Stimulated activated CD8-positive, alpha-beta memory T cell treated with anti-CD3 and anti-CD28 coated beads, Interleukin-12 subunit alpha, Interleukin-12 subunit beta, amount 100 ng/mL, for 24 hours (primary cell): ENCODE measurements around the gene CATSPERZ.
"Not testable (repeated sequence)": the region's sequence is repeated elsewhere in the genome, so short reads cannot be mapped to it uniquely, and the experiment has no call there.

Source experiments
- DNase-seq: peaks from one replicate; pipeline ENCODE4 v3.0.0-alpha.2; 2020; ENCODE audit errors: extremely low read depth

CATSPERZ gene

GRCh38 chr11:64304316-64305072 is 4.3 kb downstream of the CATSPERZ start:
- peak; percentile 91 for DNase-seq

DNA sequence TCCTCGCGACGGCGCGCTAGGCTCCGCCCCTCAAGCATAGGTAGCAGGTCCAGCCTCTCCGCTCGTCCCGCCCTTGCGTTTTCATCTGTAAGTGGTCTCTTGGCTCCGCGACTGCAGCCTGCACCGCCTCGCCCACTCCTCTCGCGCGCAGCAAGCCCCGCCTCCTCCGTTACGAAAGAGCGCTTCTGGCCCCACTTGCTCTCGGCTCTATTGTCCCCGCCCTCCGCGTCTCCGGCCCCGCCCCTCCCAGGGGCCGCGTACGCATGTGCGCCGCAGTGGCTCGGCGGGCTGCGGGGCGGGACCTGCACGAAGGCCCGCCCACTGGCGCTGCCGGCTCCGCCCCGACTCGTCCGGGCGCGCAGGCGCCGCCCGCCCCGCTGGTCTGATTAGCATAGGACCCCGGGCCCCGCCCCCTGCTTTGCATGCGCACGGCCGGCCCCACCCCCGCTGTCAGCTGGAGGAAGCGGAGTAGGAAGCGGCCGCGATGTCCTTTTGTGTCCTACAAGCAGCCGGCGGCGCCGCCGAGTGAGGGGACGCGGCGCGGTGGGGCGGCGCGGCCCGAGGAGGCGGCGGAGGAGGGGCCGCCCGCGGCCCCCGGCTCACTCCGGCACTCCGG is 5.0 kb downstream of the CATSPERZ start, which contains the start of gene ESRRA:
TSS of gene ESRRA (plus strand) at position 450 of the 616 bp plus-strand sequence. CDS start 1,656 bp downstream, outside the sequence.
- DNase-seq: peak; percentile 100

DNA sequence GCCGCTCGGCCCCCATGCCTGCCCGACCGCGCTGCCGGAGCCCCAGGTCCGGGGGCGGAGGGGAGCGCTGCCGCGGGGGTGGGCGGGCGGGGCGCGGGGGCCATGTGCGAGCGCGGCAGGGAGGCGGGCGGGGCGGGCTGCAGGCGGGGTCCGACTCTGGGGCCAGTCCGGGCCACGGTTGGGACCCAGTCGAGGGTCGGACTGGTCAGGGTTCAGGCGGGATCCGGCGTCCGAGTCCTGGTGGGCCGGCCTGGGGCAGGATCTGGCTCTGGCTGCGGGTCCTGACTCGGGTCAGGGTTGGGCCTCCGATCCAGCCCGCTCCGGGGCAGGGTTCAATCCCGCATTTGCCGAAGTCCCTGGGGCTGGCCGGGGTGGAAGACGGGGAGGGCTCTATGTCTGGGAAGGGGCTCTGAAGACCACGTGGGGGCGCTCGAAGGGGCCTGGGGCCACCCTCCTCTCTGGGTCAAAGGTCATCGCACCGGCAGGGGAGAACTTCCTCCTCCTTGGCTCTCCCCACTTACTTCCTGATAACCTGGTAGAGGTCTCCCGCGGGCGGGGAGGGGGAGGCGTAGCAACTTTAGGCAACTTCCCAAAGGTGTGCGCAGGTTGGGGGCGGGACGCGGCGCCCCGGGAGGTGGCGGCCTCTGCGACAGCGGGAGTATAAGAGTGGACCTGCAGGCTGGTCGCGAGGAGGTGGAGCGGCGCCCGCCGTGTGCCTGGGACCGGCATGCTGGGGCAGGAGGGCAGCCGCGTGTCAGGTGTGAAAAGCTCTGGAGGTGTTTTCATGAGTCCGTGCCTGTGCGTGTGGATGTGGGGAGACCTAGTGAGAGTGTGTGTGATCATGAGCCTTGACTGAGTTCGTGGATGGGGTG is 5.8 kb downstream of the CATSPERZ start:
- peak; percentile 42 for DNase-seq

DNA sequence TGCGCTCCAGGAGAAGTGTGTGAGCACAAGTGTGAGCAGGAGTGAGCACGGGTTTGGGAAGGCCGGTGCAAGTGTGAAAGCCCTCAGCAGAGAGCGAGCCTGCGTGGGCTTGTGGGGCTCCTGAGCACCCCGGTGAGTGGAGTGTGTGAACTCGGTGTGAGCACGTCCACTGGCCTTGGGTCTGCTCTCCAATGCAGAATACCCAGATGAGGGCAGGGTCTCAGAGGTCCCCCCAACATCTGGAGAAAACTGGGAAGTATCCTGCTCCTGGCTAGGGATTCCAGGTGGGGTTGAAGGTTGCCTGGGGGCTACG is 6.4 kb downstream of the CATSPERZ start:
- DNase-seq: no peak

- DNase-seq: no peak
Observed at GRCh38 chr11:64306876-64307622, 6.9 kb downstream of the CATSPERZ start.

DNA sequence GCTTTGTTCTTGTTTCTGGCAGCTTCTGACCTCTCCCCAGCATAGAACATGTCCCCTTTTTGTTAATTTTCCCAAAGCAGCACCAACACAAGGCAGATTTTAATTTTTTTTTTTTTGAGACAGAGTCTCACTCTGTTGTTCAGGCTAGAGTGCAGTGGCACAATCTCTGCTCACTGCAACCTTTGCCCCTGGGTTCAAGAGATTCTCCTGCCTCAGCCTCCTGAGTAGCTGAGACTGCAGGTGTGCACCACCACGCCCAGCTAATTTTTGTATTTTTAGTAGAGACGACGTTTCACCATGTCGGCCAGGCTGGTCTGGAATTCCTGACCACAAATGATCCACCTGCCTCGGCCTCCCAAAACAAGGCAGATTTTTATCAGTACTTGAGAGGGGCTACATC is 7.6 kb downstream of the CATSPERZ start:
- not testable (repeated sequence) for DNase-seq

- DNase-seq: no peak
Observed at GRCh38 chr11:64312947-64313346, 12.8 kb downstream of the CATSPERZ start.

DNA sequence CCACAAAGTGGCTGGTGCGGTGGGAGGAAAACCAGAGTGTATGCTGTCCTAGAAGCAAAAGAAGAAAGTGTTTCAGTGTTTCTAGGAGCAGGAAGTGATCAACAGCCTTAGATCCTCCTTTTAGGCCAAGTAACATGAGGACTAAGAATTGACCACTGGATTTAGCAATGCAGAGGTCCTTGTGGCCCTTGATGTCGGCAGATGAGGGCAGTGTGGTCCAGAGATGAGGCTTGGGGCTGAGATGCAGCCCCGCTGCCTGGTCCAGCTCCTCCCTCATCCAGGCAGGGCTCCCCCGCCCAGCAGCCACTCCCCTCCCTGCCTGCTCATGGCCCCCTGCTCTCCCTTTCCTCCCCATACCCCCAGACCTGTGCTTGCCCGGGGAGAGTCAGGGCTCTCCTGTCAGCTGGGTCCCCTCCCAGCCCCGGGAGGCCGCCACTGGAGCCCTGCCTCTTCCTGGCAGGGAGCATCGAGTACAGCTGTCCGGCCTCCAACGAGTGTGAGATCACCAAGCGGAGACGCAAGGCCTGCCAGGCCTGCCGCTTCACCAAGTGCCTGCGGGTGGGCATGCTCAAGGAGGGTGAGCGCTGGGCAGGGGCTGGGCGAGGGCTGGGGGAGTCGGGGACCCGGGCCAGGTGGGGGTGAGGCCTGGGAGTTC is 13.5 kb downstream of the CATSPERZ start:
- DNase-seq: no peak

DNA sequence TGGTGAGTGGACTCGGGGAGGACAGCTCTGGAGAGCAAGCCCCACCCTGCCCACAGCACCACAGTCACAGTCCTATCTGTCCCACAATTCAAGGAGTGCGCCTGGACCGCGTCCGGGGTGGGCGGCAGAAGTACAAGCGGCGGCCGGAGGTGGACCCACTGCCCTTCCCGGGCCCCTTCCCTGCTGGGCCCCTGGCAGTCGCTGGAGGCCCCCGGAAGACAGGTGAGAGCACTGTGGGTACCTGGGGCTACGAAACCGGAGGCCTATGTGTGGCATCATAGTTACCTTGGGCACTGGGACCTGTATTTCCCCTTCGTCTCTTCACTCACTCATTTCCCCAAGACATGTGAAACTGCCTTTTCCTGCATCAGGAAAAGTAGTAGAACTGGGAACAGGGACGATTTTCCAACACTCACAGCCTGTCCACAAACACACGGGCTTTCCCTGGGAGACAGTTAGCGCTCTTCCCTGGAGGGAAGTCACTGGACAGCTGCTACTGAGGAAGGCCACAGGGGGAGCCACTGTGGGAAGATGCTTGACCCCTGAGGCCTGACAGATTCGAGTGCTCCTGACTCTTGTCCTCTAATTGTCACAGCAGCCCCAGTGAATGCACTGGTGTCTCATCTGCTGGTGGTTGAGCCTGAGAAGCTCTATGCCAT is 14.1 kb downstream of the CATSPERZ start:
- no peak for DNase-seq

- no peak for DNase-seq
Observed at GRCh38 chr11:64314805-64315561, 14.8 kb downstream of the CATSPERZ start.

GRCh38 chr11:64315667-64316526 is 15.7 kb downstream of the CATSPERZ start:
- DNase-seq: not testable (repeated sequence)

DNA sequence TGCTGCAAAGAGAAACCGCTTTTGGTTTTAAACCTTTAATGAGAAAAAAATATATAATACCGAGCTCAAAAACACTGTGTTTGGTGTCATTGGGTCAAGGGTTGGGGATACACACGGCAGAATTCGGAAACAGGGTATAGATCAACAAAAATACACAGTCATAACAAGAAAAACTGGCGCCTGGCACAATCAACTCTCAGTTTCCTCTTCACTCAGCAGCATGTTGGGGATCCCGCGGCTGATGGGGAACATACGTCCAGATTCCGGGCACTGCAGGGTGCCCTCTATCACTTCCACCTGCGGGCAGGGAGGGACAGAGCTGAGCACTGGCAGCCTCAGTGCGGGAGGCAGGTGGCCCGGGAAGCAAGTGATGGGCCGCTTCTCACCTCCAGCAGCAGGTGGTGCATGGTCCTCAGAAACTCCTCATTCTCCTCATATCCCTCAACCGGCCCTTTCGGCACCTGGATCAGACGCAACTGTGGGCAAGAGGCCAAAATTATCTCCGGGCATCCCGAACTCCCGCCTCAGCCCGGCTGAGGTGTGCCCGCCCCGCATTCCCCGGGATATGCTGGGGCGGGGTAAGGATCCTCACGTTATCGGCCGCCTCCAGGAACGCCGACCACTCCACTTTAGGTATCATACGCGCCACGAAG is 16.6 kb downstream of the CATSPERZ start:
- no peak for DNase-seq

GRCh38 chr11:64317325-64317960 is 17.3 kb downstream of the CATSPERZ start, which contains the start of gene TRMT112:
Gene TRMT112, minus strand, starts transcription at chr11:64317559. Its CDS starts 33 bp downstream, at chr11:64317526.
- peak; percentile 92 for DNase-seq

DNA sequence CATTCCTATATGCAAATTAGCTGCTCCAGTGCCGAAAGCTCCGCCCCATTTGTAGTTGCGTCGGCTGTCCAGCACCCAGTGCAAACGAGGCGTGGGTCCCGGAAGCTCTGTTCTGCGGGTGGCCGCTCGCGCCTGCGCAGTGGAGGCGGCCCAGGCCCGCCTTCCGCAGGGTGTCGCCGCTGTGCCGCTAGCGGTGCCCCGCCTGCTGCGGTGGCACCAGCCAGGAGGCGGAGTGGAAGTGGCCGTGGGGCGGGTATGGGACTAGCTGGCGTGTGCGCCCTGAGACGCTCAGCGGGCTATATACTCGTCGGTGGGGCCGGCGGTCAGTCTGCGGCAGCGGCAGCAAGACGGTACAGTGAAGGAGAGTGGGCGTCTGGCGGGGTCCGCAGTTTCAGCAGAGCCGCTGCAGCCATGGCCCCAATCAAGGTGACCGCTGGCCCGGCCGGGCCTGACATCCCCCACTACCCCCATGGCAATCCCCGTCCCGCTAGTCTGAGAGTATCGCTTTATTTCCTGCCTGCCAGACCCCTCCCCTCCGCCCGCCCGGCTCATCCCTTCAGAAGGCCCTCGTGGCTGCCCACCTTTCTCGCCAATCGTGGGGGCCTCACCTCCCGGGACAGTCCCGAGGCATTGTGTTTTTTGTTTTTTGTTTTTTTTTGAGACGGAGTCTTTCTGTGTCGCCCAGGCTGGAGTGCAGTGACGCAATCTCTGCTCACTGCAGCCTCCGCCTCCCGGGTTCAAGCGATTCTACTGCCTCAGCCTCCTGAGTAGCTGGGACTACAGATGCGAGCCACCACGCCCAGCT is 18.0 kb downstream of the CATSPERZ start, which contains the start of gene PRDX5:
TSS of gene PRDX5 (plus strand) at position 161 of the 805 bp plus-strand sequence. CDS start at position 256, 95 bp downstream.
- peak; percentile 82 for DNase-seq

DNA sequence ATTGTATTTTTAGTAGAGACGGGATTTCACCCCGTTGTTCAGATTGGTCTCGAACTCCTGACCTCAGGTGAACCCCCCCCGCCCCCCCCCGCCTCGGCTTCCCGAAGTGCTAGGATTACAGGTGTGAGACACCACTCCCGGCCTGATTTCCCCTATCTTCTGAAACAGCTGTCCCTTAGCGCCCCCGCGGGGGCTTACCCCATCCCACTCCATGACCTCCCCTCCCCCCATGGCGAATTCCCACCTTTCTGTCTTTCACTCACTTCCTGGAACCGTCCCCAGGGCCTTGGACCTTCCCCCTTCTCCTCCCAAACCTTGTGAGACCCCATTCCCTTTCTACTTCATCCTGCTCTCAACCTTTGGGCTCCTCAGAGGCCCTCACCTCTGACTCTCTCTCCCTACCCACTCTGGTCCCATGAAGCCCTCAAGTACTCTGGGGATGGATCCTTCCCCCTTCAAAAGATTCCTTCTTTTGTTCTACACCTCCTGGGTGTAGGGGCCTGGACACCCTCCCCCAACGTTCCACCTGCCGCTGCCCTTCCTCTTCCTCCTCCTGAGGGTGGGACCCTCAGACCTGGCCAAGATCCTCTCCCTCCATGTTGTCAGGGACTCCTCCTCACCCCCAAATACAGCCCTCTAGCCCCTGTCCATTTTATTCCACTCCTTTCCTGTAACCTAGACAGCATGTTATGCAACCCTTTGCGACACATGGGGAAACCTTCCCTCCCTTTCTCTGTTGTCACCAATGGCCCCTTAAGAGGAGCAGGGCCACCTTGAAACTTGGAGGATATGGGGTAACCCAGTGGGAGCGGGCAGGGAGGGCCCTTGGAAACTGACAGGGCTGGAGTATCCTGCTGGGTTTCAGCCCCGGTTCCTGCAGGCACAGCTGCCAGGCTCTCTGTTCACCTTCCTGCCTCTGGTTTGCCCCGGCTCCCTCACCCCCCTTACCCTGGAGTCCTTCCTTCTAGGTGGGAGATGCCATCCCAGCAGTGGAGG is 18.9 kb downstream of the CATSPERZ start:
- no peak for DNase-seq

DNA sequence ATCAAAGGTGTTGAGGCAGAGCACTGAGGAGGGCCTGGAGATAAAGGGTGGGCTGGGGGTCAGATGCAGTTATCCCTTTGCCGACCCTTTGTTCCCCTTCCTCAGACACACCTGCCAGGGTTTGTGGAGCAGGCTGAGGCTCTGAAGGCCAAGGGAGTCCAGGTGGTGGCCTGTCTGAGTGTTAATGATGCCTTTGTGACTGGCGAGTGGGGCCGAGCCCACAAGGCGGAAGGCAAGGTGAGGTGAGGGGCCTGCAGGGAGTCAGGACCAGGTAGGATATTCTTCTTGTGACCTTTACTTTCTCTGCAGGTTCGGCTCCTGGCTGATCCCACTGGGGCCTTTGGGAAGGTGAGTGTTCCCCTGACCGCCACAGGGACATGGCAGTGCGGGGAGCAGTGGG is 20.4 kb downstream of the CATSPERZ start:
- DNase-seq: no peak
